HG03159 (cell line): ENCODE data around the gene RBM34.
"Not testable (repeated sequence)": the region's sequence is repeated elsewhere in the genome, so short reads cannot be mapped to it uniquely, and the experiment has no call there.

Source experiments
- ATAC-seq: cut with Tn5 transposase; IDR thresholded peaks from one replicate; pipeline ENCODE4 v1.9.1; 2021; ENCODE audit warnings: mild to moderate bottlenecking, moderate library complexity; ENCODE audit not compliant: unreplicated experiment

RBM34 gene

GRCh38 chr1:235093013-235093695 is 67.9 kb downstream of the RBM34 start:
- ATAC-seq = no peak

GRCh38 chr1:235092415-235092814 is 68.6 kb downstream of the RBM34 start:
- not testable (repeated sequence) for ATAC-seq

GRCh38 chr1:235092045-235092406 is 69.0 kb downstream of the RBM34 start:
- not testable (repeated sequence) for ATAC-seq

- ATAC-seq = not testable (repeated sequence)
Measured at GRCh38 chr1:235091319-235092044, 69.6 kb downstream of the RBM34 start.

GRCh38 chr1:235090406-235091069 is 70.5 kb downstream of the RBM34 start:
- no peak for ATAC-seq

GRCh38 chr1:235088907-235089306 is 72.1 kb downstream of the RBM34 start:
- ATAC-seq = no peak

GRCh38 chr1:235088430-235088829 is 72.6 kb downstream of the RBM34 start:
- ATAC-seq = no peak

- no peak for ATAC-seq
Measured at GRCh38 chr1:235087906-235088305, 73.1 kb downstream of the RBM34 start.

GRCh38 chr1:235085411-235086117 is 75.5 kb downstream of the RBM34 start:
- ATAC-seq = not testable (repeated sequence)
